K562 (cell line): ENCODE results near the gene TRPM2. TPM values are rescaled to one million over a fixed set of nuclear protein-coding genes. Genes with fewer than 3 reads are reported as not detected.

Source experiments
- BDP1 ChIP-seq: IDR thresholded peaks from 3 replicates; pipeline ENCODE4 v1.6.1; 2011; ENCODE audit not compliant: insufficient read length, insufficient read depth
- CCAR2 ChIP-seq: fragments of 200-400 bp; formaldehyde crosslinking; IDR thresholded peaks from 2 replicates; pipeline ENCODE4 v1.6.1; 2017; ENCODE audit warnings: mild to moderate bottlenecking, low read depth, low read length
- CEBPB ChIP-seq: fragments of 450-650 bp; IDR thresholded peaks from 2 replicates; pipeline ENCODE4 v1.6.1; 2016; ENCODE audit warnings: missing genetic modification characterization, missing compliant biosample characterization
- ESRRB ChIP-seq: fragments of 250-450 bp; sonication (Bioruptor Pico); IDR thresholded peaks from 2 replicates; pipeline ENCODE4 v1.5.0; 2020; ENCODE audit warnings: mild to moderate bottlenecking, moderate library complexity, borderline replicate concordance
- MCM2 ChIP-seq: fragments of 450-650 bp; IDR thresholded peaks from 2 replicates; pipeline ENCODE4 v1.6.1; 2017; ENCODE audit warnings: low read depth, mild to moderate bottlenecking
- NFE2 ChIP-seq: IDR thresholded peaks from 2 replicates; pipeline ENCODE4 v1.6.1; 2014; ENCODE audit warnings: antibody characterized with exemption, low read depth
- NR2C1 ChIP-seq, 2 experiments: fragments of 450-650 bp; IDR thresholded peaks; 2 replicates each; pipeline ENCODE4 v1.6.1; 2017; ENCODE audit warnings: mild to moderate bottlenecking in 2 of 2, antibody characterized with exemption in 1 of 2, inconsistent platforms in 1 of 2, missing compliant biosample characterization in 1 of 2, missing genetic modification characterization in 1 of 2
- NR4A1 ChIP-seq, 2 experiments: fragments of 250-450 bp in 1 of 2; fragments of 450-650 bp in 1 of 2; sonication (Bioruptor Pico) in 1 of 2; IDR thresholded peaks; 2 replicates each; pipeline versions ENCODE4 v1.4.0 to v1.6.1; 2016 to 2020; ENCODE audit warnings: mild to moderate bottlenecking in 2 of 2, missing compliant biosample characterization in 1 of 2, missing genetic modification characterization in 1 of 2, moderate library complexity in 1 of 2
- SLC30A9 ChIP-seq: fragments of 250-450 bp; sonication (Bioruptor Pico); IDR thresholded peaks from 2 replicates; pipeline ENCODE4 v1.8.0; 2022; ENCODE audit warnings: mild to moderate bottlenecking, moderate library complexity
- SP2 ChIP-seq: IDR thresholded peaks from 2 replicates; pipeline ENCODE4 v1.6.1; 2011; ENCODE audit warnings: mild to moderate bottlenecking, low read depth, low read length, moderate library complexity; ENCODE audit not compliant: poor library complexity, severe bottlenecking; ENCODE audit errors: extremely low read depth
- TEAD4 ChIP-seq, 2 experiments: sonication (generic) in 1 of 2; formaldehyde crosslinking in 1 of 2; IDR thresholded peaks; 2 replicates each; pipeline versions ENCODE4 v1.6.1 to v1.8.0; 2012 to 2022; ENCODE audit warnings: borderline replicate concordance in 1 of 2, inconsistent platforms in 1 of 2, low read length in 1 of 2, mild to moderate bottlenecking in 1 of 2, missing genetic modification reagents in 1 of 2
- THRAP3 ChIP-seq: fragments of 450-650 bp; IDR thresholded peaks from 2 replicates; pipeline ENCODE4 v1.6.1; 2016; ENCODE audit warnings: mild to moderate bottlenecking, inconsistent platforms, borderline replicate concordance
- ZBED1 ChIP-seq: IDR thresholded peaks from 2 replicates; pipeline ENCODE4 v1.6.1; 2014
- ZFP30 ChIP-seq: fragments of 250-450 bp; sonication (Bioruptor Pico); IDR thresholded peaks from 2 replicates; pipeline ENCODE4 v1.8.0; 2022; ENCODE audit warnings: moderate library complexity, mild to moderate bottlenecking, inconsistent platforms, borderline replicate concordance
- polyA plus RNA-seq, 8 experiments: library from polyadenylated mRNA; depleted of rRNA in 4 of 8; stranded (reverse) in 5 of 8; unstranded in 3 of 8; fragments of >200 nt; fragmentation: Nextera tagmentation in 2 of 8; fragmentation: Illumina TruSeq in 1 of 8; extraction: Ambion mirVana in 2 of 8; extraction: Trizol in 1 of 8; gene quantifications; 2 replicates each; pipeline versions ENCODE4 v1.2.1 to v1.2.3, GENCODE V29; 2011 to 2014; ENCODE audit warnings: inconsistent platforms in 1 of 8, missing spikeins in 1 of 8
- total RNA-seq, 7 experiments: library from RNA; depleted of rRNA in 6 of 7; stranded (reverse); fragments of >200 nt in 6 of 7; fragmentation: Illumina TruSeq in 2 of 7; extraction: Trizol in 2 of 7; gene quantifications; 2 replicates each; pipeline versions ENCODE4 v1.2.1 to v1.2.3, GENCODE V29; 2011 to 2021; ENCODE audit warnings: low replicate concordance in 1 of 7
- TF ChIP-seq, protein P1 (sequence below): IDR thresholded peaks from 2 replicates; pipeline ENCODE4 v1.6.1; 2016; ENCODE audit warnings: missing genetic modification characterization, missing compliant biosample characterization
- TF ChIP-seq, protein P2 (sequence below): fragments of 450-650 bp; formaldehyde crosslinking; IDR thresholded peaks from 2 replicates; pipeline ENCODE4 v1.4.0; 2022; ENCODE audit warnings: missing genetic modification characterization
- TF ChIP-seq, protein P3 (sequence below): fragments of 250-450 bp; sonication (Bioruptor Pico); IDR thresholded peaks from 2 replicates; pipeline ENCODE4 v1.8.0; 2022; ENCODE audit warnings: moderate library complexity, mild to moderate bottlenecking, inconsistent platforms
- TF ChIP-seq, protein P4 (sequence below): sonication (generic); formaldehyde crosslinking; IDR thresholded peaks from 2 replicates; pipeline ENCODE4 v1.8.1; 2023; ENCODE audit warnings: mild to moderate bottlenecking, missing genetic modification reagents

The TRPM2 gene
- total and polyA plus RNA-seq, 9 of the 15 experiments (the other 6 are each of a cell fraction or from before 2014, with no cell fraction given) = 0.33 to 2.1 (median 0.98) TPM; not detected in 2

DNA sequence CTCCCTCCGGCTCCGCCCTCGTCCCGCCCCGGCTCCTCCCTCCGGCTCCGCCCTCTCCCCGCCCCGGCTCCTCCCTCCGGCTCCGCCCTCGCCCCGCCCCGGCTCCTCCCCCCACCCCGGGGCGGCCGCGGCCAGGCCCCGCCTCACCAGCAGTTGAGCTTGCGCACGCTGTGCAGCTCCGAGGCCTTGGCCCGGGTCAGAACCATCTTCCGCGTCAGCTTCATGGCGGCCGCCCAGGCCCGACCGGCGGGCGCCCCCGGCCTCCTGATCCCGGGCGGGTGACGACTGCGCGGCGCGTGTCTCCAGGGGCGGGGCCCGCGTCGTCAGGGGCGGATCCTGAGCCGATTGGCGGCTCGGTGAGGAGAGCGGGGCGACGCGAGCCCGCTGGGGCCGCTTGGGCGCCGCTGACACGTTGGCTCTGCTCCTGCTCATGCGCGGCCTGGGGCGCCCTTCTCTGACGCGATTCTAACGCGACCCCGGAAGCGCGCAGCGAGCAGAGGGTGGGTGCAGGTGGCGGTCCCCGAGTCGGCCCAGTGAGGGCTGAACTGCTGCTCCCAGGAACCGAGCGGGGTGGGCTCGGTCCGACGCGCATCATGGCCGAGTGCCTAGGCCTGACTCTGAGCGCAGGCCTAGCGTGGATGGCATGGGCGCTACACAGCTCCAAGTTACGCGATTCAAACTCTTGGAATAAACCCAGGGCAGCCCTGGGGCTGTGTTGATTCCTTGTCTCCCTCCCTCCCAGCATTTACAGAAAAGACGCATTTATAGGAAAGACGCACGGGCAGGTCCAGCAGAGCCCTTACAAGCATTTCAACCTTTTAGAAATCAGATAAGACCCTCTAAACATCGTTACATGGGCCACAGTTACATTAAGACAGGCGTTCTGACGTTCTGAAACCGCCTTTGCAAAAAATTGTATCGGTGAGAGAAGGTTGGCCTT lies 14.2 kb upstream of the TRPM2 start, which contains the start of gene CFAP410 (continued):
- TF ChIP-seq, protein P1, sequence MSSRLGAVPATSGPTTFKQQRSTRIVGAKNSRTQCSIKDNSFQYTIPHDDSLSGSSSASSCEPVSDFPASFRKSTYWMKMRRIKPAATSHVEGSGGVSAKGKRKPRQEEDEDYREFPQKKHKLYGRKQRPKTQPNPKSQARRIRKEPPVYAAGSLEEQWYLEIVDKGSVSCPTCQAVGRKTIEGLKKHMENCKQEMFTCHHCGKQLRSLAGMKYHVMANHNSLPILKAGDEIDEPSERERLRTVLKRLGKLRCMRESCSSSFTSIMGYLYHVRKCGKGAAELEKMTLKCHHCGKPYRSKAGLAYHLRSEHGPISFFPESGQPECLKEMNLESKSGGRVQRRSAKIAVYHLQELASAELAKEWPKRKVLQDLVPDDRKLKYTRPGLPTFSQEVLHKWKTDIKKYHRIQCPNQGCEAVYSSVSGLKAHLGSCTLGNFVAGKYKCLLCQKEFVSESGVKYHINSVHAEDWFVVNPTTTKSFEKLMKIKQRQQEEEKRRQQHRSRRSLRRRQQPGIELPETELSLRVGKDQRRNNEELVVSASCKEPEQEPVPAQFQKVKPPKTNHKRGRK (tag) = no peak
- no peak for TF ChIP-seq CCAR2
- TF ChIP-seq, protein P2, sequence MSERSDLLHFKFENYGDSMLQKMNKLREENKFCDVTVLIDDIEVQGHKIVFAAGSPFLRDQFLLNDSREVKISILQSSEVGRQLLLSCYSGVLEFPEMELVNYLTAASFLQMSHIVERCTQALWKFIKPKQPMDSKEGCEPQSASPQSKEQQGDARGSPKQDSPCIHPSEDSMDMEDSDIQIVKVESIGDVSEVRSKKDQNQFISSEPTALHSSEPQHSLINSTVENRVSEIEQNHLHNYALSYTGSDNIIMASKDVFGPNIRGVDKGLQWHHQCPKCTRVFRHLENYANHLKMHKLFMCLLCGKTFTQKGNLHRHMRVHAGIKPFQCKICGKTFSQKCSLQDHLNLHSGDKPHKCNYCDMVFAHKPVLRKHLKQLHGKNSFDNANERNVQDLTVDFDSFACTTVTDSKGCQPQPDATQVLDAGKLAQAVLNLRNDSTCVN (CRISPR knock-in tag) = no peak
- TF ChIP-seq NFE2 = no peak
- no peak for TF ChIP-seq CEBPB (tag)
- TF ChIP-seq SLC30A9 = no peak
- no peak for TF ChIP-seq NR2C1 (IDR thresholded peaks at IDR 0.05)
- peak; percentile 46; the same call in 1 of the 2 replicates for TF ChIP-seq NR2C1 (tag; IDR thresholded peaks at IDR 0.05)
- TF ChIP-seq, protein P3, sequence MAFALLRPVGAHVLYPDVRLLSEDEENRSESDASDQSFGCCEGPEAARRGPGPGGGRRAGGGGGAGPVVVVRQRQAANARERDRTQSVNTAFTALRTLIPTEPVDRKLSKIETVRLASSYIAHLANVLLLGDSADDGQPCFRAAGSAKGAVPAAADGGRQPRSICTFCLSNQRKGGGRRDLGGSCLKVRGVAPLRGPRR (CRISPR knock-in tag) = 0 out of 2 replicates have a peak, but pooled peaks have one; percentile 44
- TF ChIP-seq THRAP3 = no peak
- TF ChIP-seq ZFP30 = no peak
- no peak for TF ChIP-seq ESRRB (CRISPR knock-in tag)
- no peak for TF ChIP-seq TEAD4 (IDR thresholded peaks at IDR 0.05; ENCODE audit: low read length)
- TF ChIP-seq TEAD4 (CRISPR knock-in tag; IDR thresholded peaks at IDR 0.05; ENCODE audit: borderline replicate concordance) = no peak
- 0 out of 2 replicates have a peak, but pooled peaks have one; percentile 65 for TF ChIP-seq ZBED1
- TF ChIP-seq, protein P4, sequence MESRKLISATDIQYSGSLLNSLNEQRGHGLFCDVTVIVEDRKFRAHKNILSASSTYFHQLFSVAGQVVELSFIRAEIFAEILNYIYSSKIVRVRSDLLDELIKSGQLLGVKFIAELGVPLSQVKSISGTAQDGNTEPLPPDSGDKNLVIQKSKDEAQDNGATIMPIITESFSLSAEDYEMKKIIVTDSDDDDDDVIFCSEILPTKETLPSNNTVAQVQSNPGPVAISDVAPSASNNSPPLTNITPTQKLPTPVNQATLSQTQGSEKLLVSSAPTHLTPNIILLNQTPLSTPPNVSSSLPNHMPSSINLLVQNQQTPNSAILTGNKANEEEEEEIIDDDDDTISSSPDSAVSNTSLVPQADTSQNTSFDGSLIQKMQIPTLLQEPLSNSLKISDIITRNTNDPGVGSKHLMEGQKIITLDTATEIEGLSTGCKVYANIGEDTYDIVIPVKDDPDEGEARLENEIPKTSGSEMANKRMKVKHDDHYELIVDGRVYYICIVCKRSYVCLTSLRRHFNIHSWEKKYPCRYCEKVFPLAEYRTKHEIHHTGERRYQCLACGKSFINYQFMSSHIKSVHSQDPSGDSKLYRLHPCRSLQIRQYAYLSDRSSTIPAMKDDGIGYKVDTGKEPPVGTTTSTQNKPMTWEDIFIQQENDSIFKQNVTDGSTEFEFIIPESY (CRISPR knock-in tag) = 0 out of 2 replicates have a peak, but pooled peaks have one; percentile 31
- TF ChIP-seq SP2 = no peak
- no peak for TF ChIP-seq NR4A1 (CRISPR knock-in tag; IDR thresholded peaks at IDR 0.05)
- no peak for TF ChIP-seq NR4A1 (tag; IDR thresholded peaks at IDR 0.05)
- no peak for TF ChIP-seq BDP1
- no peak for TF ChIP-seq MCM2
